Spleen (tissue), 11 donors: ENCODE data around the gene SEC24D. TPM values are rescaled to one million over a fixed set of nuclear protein-coding genes. Genes with fewer than 3 reads are reported as not detected.

ENCODE experiments used
- DNase-seq: peaks from one replicate; pipeline ENCODE4 v3.0.0-alpha.2; 2020
- H3K27ac ChIP-seq, 8 donors: fragments of 200-600 bp; sonication (generic) in 7 of 8; 1 replicate in 4 of 8; 2 replicates in 4 of 8; pipeline versions ENCODE4 v1.5.0 to v1.8.0; 2016 to 2021; ENCODE audit warnings: inconsistent platforms in 4 of 8, mild to moderate bottlenecking in 4 of 8, moderate library complexity in 1 of 8
- H3K27me3 ChIP-seq, 7 donors: fragments of 200-600 bp; sonication (generic) in 6 of 7; replicated peaks in 1 of 7; 1 replicate in 4 of 7; 2 replicates in 3 of 7; pipeline versions ENCODE4 v1.5.0 to v1.8.0; 2016 to 2021; ENCODE audit warnings: inconsistent platforms in 3 of 7, mild to moderate bottlenecking in 1 of 7
- H3K36me3 ChIP-seq, 6 donors: fragments of 200-600 bp; sonication (generic) in 5 of 6; 1 replicate in 4 of 6; 2 replicates in 2 of 6; pipeline versions ENCODE4 v1.5.0 to v1.8.0; 2016 to 2021; ENCODE audit warnings: inconsistent platforms in 2 of 6
- H3K4me1 ChIP-seq, 6 donors: fragments of 200-600 bp; sonication (generic) in 5 of 6; 1 replicate in 3 of 6; 2 replicates in 3 of 6; pipeline versions ENCODE4 v1.5.0 to v1.8.0; 2016 to 2021; ENCODE audit warnings: inconsistent platforms in 3 of 6
- H3K4me3 ChIP-seq, 8 donors: fragments of 200-600 bp; sonication (generic) in 7 of 8; 1 replicate in 4 of 8; 2 replicates in 4 of 8; pipeline versions ENCODE4 v1.5.0 to v1.8.0; 2016 to 2021; ENCODE audit warnings: inconsistent platforms in 4 of 8, mild to moderate bottlenecking in 4 of 8, moderate library complexity in 2 of 8
- H3K9me3 ChIP-seq, 8 donors: fragments of 200-600 bp; sonication (generic) in 7 of 8; 1 replicate in 4 of 8; 2 replicates in 4 of 8; pipeline versions ENCODE4 v1.5.0 to v1.8.0; 2016 to 2021; ENCODE audit warnings: inconsistent platforms in 4 of 8
- POLR2A ChIP-seq, 3 donors: fragments of 450-650 bp; IDR thresholded peaks; one replicate each; pipeline ENCODE4 v1.5.1; 2017; ENCODE audit warnings: antibody characterized with exemption in 3 of 3, mild to moderate bottlenecking in 1 of 3
- POLR2AphosphoS5 ChIP-seq, 3 donors: sonication (generic); formaldehyde crosslinking; IDR thresholded peaks; one replicate each; pipeline ENCODE4 v1.5.1; 2017; ENCODE audit warnings: antibody characterized with exemption in 3 of 3
- whole genome bisulfite sequencing, 5 donors: extraction: QIAGEN DNeasy Blood & Tissue Kit in 3 of 5; methylation state at CpG; one replicate each; pipeline versions ENCODE4 v1.1.5 to v1.1.7; 2013 to 2018; 5-methylcytosine and 5-hydroxymethylcytosine counted together
- intact Hi-C: fragments of 100-400 bp; cut with DNase I; formaldehyde crosslinking; loops from one replicate; pipeline ENCODE4 v1.15.0; 2023; ENCODE audit warnings: low total_unique reads
- polyA plus RNA-seq, 3 donors: library from polyadenylated mRNA; stranded (reverse); fragments of 200-250 nt; gene quantifications; one replicate each; pipeline ENCODE4 v1.2.1, GENCODE V29; 2013
- total RNA-seq, 7 donors: library from RNA; depleted of rRNA in 3 of 7; stranded (reverse); fragments of >200 nt in 3 of 7; fragmentation: NEBNext Ultra II Directional in 4 of 7; extraction: Animal tissue kit (Norgen Biotek cat#: 25700) in 4 of 7; gene quantifications; one replicate each; pipeline versions ENCODE4 v1.1.0 to v1.2.1, GENCODE V29; 2016 to 2021
- TF ChIP-seq, protein P1 (sequence below), 11 experiments: fragments of 200-600 bp in 7 of 11; fragments of 450-650 bp in 4 of 11; sonication (generic) in 4 of 11; IDR thresholded peaks in 8 of 11; conservative IDR thresholded peaks in 3 of 11; 1 replicate in 7 of 11; 2 replicates in 4 of 11; pipeline versions ENCODE4 v1.4.0 to v1.8.0; 2016 to 2021; ENCODE audit warnings: antibody characterized with exemption in 11 of 11, inconsistent platforms in 4 of 11, mild to moderate bottlenecking in 1 of 11
- donor health status: healthy with polysubstance abuse.
- donor health status: DM: no; HTN: no; CAD: no; lungs with moderate emphysema.
- donor health status: DM: no; HTN: no; CAD: no.
- donor health status: Bipolar disorder and iron deficiency.
- donor health status: healthy.
- donor health status: DM: no; HTN: no; CAD: no.
- donor health status: DM: yes; HTN: yes; CAD: no.

SEC24D gene
- total and polyA plus RNA-seq, 10 donors, result 5.2 to 75.8 (median 55.2) TPM

- no peak for DNase-seq
- Histone ChIP-seq H3K9me3 (no peaks in the 10 kb centered on the region), H3K4me3 (no peak overlapping the region), H3K27ac (no peak overlapping the region), H3K36me3 (no peaks in the 10 kb centered on the region), H3K4me1 (peaks cover 0 to 5% (median under 1%) of the 10 kb centered on the region in 6 donors), H3K27me3 (no peaks in the 10 kb centered on the region)
- TF ChIP-seq, protein P1, sequence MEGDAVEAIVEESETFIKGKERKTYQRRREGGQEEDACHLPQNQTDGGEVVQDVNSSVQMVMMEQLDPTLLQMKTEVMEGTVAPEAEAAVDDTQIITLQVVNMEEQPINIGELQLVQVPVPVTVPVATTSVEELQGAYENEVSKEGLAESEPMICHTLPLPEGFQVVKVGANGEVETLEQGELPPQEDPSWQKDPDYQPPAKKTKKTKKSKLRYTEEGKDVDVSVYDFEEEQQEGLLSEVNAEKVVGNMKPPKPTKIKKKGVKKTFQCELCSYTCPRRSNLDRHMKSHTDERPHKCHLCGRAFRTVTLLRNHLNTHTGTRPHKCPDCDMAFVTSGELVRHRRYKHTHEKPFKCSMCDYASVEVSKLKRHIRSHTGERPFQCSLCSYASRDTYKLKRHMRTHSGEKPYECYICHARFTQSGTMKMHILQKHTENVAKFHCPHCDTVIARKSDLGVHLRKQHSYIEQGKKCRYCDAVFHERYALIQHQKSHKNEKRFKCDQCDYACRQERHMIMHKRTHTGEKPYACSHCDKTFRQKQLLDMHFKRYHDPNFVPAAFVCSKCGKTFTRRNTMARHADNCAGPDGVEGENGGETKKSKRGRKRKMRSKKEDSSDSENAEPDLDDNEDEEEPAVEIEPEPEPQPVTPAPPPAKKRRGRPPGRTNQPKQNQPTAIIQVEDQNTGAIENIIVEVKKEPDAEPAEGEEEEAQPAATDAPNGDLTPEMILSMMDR (IDR thresholded peaks at IDR 0.05 in 8 of 11, conservative IDR thresholded peaks at IDR 0.05 in 3 of 11), result no peak
- no peak for TF ChIP-seq POLR2AphosphoS5 (IDR thresholded peaks at IDR 0.05)
- TF ChIP-seq POLR2A (IDR thresholded peaks at IDR 0.05), result no peak
- intact Hi-C loops, result no loop called here
Measured at GRCh38 chr4:118845552-118846050, 9.7 kb upstream of the SEC24D start.

- H3K4me3 ChIP-seq, result no peak overlapping the region
- H3K36me3 ChIP-seq, result no peaks in the 10 kb centered on the region
- H3K4me1 ChIP-seq, result no peaks in the 10 kb centered on the region
- 57 to 79% (median 77%) methylated on average over 6 of the region's 6 CpGs for WGBS, 5 donors
- TF ChIP-seq POLR2A (IDR thresholded peaks at IDR 0.05) (no peak), POLR2AphosphoS5 (IDR thresholded peaks at IDR 0.05) (no peak)
- TF ChIP-seq, protein P1 (IDR thresholded peaks at IDR 0.05 in 8 of 11, conservative IDR thresholded peaks at IDR 0.05 in 3 of 11), result no peak
- intact Hi-C loops, result no loop called here
- no peaks in the 10 kb centered on the region for H3K9me3 ChIP-seq
- no peak for DNase-seq
- no peaks in the 10 kb centered on the region for H3K27me3 ChIP-seq
- no peak overlapping the region for H3K27ac ChIP-seq
Measured at GRCh38 chr4:118843237-118843636, 7.3 kb upstream of the SEC24D start.

- WGBS, 5 donors, result 38 to 88% (median 71%) methylated on average over 3 of the region's 3 CpGs
- no peaks in the 10 kb centered on the region for H3K9me3 ChIP-seq
- H3K4me3 ChIP-seq, result no peak overlapping the region
- H3K36me3 ChIP-seq, result no peaks in the 10 kb centered on the region
- H3K27ac ChIP-seq, result no peak overlapping the region
- intact Hi-C loops, result no loop called here
- no peaks in the 10 kb centered on the region for H3K27me3 ChIP-seq
- DNase-seq, result no peak
- peaks cover 0 to 1% (median 0%) of the 10 kb centered on the region in 6 donors for H3K4me1 ChIP-seq
- TF ChIP-seq, protein P1 (IDR thresholded peaks at IDR 0.05 in 8 of 11, conservative IDR thresholded peaks at IDR 0.05 in 3 of 11), result no peak
- TF ChIP-seq POLR2AphosphoS5 (IDR thresholded peaks at IDR 0.05) (no peak), POLR2A (IDR thresholded peaks at IDR 0.05) (no peak)
Measured at GRCh38 chr4:118842055-118842454, 6.1 kb upstream of the SEC24D start.

DNA sequence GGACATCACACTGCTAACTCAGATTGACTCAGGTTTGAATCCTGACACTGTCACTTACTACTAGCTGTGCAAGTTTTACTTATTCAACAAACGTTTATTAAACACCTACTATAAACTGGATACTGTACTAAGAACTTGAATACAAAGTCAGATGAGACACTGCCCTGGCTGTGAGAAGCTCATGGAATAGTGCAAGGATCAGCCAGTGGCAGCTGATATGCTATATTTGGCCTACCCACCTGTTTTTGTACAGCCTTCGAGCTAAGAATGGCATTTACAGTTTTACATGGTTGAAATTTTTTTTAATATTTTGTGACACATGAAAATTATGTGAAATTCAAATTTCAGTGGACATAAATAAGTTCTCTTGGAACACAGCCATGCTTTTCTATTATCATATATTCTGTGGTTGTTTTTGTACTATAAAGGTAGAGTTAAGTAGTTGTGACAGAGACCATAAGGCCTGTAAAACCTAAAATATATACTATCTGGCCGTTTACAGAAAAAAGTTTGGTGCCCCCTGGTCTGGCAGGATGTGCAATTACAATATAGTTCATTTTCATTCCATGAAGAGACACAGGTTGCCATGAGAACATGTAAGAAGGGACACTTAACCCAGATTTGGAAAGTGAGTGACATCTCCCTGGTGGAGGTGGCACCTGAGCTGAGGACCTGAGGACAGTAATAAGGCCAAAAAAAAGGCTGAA, 3.4 kb upstream of the SEC24D start:
- intact Hi-C loops, result no loop called here
- TF ChIP-seq POLR2A (IDR thresholded peaks at IDR 0.05) (no peak), POLR2AphosphoS5 (IDR thresholded peaks at IDR 0.05) (no peak)
- TF ChIP-seq, protein P1 (IDR thresholded peaks at IDR 0.05 in 8 of 11, conservative IDR thresholded peaks at IDR 0.05 in 3 of 11), result no peak
- WGBS, 5 donors, result 63 to 78% (median 69%) methylated on average over 3 of the region's 3 CpGs
- H3K9me3 ChIP-seq, result no peaks in the 10 kb centered on the region
- H3K4me3 ChIP-seq, result no peak overlapping the region
- no peaks in the 10 kb centered on the region for H3K36me3 ChIP-seq
- H3K4me1 ChIP-seq, result peaks cover 5 to 17% (median 10%) of the 10 kb centered on the region in 6 donors
- no peaks in the 10 kb centered on the region for H3K27me3 ChIP-seq
- H3K27ac ChIP-seq, result no peak overlapping the region
- DNase-seq, result no peak
